Measurements from ENCODE around the gene CCDC40.

The CCDC40 gene

GRCh38 chr17:80000136-80000535 lies 36.3 kb upstream of the CCDC40 start:
- DNase-seq, result no peak

GRCh38 chr17:80000981-80001775 lies 35.3 kb upstream of the CCDC40 start:
- DNase-seq, result no peak

- no peak for DNase-seq
Measured at GRCh38 chr17:80002070-80002641, 34.3 kb upstream of the CCDC40 start.

- DNase-seq, result no peak
Measured at GRCh38 chr17:80002690-80003490, 33.6 kb upstream of the CCDC40 start.

- DNase-seq, result no peak
Measured at GRCh38 chr17:80003969-80004368, 32.5 kb upstream of the CCDC40 start.

GRCh38 chr17:80005360-80006338 lies 30.8 kb upstream of the CCDC40 start:
- DNase-seq, result peak; percentile 73 to 80

- DNase-seq, result no peak
Measured at GRCh38 chr17:80006339-80006720, 30.1 kb upstream of the CCDC40 start.

- no peak for DNase-seq
Measured at GRCh38 chr17:80006811-80007752, 29.4 kb upstream of the CCDC40 start.

GRCh38 chr17:80007939-80008338 lies 28.5 kb upstream of the CCDC40 start:
- DNase-seq, result no peak

- DNase-seq, result peak; percentile 88 to 91
Measured at GRCh38 chr17:80008383-80008840, 28.0 kb upstream of the CCDC40 start.

GRCh38 chr17:80008848-80009247 lies 27.6 kb upstream of the CCDC40 start:
- no peak for DNase-seq

GRCh38 chr17:80009391-80010282 lies 26.8 kb upstream of the CCDC40 start:
- DNase-seq, result no peak

GRCh38 chr17:80010283-80010858 lies 26.1 kb upstream of the CCDC40 start:
- no peak for DNase-seq

GRCh38 chr17:80011989-80012555 lies 24.4 kb upstream of the CCDC40 start:
- DNase-seq, result no peak

- DNase-seq, result no peak
Measured at GRCh38 chr17:80012765-80013741, 23.4 kb upstream of the CCDC40 start.

- no peak for DNase-seq
Measured at GRCh38 chr17:80017226-80018010, 19.0 kb upstream of the CCDC40 start.

GRCh38 chr17:80018917-80019651 lies 17.4 kb upstream of the CCDC40 start:
- no peak for DNase-seq

Measured in activated T-cell treated with anti-CD3 and anti-CD28 coated beads, Interleukin-2, amount 50 U/mL, for 48 hours (primary cell).